ENCODE data around the gene DGUOK.

- no peak for TF ChIP-seq ZNF274 (IDR thresholded peaks at IDR 0.05; ENCODE audit: low read depth, low read length)
- TF ChIP-seq SUZ12 (IDR thresholded peaks at IDR 0.05; ENCODE audit: extremely low read depth, insufficient read depth, insufficient read length), result no peak
- TF ChIP-seq YY1 (IDR thresholded peaks at IDR 0.05; ENCODE audit: insufficient read depth, insufficient read length), result no peak
Measured at GRCh38 chr2:73977466-73977865, 50.8 kb downstream of the DGUOK start.

All from NT2/D1 (cell line).